Keratinocyte (primary cell): ENCODE data around the gene ITGB5.

Source experiments
- CTCF ChIP-seq, 3 experiments: IDR thresholded peaks in 1 of 3; conservative IDR thresholded peaks in 1 of 3; optimal IDR thresholded peaks in 1 of 3; 2 replicates in 2 of 3; 3 replicates in 1 of 3; pipeline versions ENCODE3 to v1.5.1; 2011; ENCODE audit warnings: low read length in 3 of 3, mild to moderate bottlenecking in 3 of 3, moderate library complexity in 2 of 3, control low read depth in 1 of 3, inconsistent platforms in 1 of 3; ENCODE audit not compliant: insufficient read depth in 2 of 3; ENCODE audit errors: extremely low read depth in 1 of 3
- EZH2 ChIP-seq: IDR thresholded peaks from one replicate; pipeline ENCODE4 v1.6.1; 2012; ENCODE audit warnings: inconsistent platforms, mild to moderate bottlenecking, low read length, moderate library complexity

GRCh38 chr3:124841517-124841916 is 45.6 kb downstream of the ITGB5 start:
- no peak for TF ChIP-seq CTCF (optimal IDR thresholded peaks at IDR 0.05 in 1 of 3, IDR thresholded peaks at IDR 0.05 in 1 of 3, conservative IDR thresholded peaks at IDR 0.05 in 1 of 3; ENCODE audit: extremely low read depth in 1 of 3, insufficient read depth in 2 of 3, low read length in 3 of 3)
- no peak for TF ChIP-seq EZH2
